ENCODE results near the gene AFP. TPM values are rescaled to one million over a fixed set of nuclear protein-coding genes. Genes with fewer than 3 reads are reported as not detected.

Gene AFP
- total RNA-seq, 1 donor = not detected

DNA sequence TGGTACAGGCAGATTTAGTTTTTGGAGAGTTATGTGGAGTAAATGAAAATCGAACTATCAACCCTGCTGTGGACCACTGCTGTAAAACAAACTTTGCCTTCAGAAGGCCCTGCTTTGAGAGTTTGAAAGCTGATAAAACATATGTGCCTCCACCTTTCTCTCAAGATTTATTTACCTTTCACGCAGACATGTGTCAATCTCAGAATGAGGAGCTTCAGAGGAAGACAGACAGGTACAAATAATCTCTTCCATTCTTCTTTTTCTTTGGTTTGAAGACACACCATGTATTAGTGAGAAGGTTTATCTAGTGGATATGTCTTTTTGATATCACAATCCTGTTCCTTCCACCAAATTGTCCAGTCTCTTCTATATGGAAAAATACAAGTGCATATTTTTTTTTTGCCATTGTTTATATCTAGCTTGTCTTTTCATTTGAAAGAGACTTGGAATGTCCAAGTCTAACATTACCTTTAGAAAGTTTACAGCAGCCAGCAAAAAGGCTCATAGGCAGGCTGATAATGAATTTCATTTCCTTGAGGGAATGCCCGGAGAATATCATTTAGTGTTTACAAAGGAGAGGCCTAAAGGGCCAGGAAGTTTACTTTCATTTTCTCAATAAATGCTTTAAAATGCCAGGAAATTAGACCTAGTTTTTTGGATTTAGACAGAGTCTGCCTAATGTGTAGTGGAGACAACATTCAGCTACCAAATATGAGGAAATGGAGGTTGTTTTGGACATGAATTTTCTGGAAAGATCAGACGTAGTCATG, 64.2 kb downstream of the AFP start:
- no peaks in the 10 kb centered on the region for H3K27me3 ChIP-seq (ENCODE audit: insufficient read depth, low read length)
- no peak overlapping the region for H3K4me3 ChIP-seq (ENCODE audit: low read length)
- H3K9me3 ChIP-seq (ENCODE audit: low read depth, low read length) = no peaks in the 10 kb centered on the region
- no peaks in the 10 kb centered on the region for H3K4me1 ChIP-seq (ENCODE audit: insufficient read depth, low read length)

DNA sequence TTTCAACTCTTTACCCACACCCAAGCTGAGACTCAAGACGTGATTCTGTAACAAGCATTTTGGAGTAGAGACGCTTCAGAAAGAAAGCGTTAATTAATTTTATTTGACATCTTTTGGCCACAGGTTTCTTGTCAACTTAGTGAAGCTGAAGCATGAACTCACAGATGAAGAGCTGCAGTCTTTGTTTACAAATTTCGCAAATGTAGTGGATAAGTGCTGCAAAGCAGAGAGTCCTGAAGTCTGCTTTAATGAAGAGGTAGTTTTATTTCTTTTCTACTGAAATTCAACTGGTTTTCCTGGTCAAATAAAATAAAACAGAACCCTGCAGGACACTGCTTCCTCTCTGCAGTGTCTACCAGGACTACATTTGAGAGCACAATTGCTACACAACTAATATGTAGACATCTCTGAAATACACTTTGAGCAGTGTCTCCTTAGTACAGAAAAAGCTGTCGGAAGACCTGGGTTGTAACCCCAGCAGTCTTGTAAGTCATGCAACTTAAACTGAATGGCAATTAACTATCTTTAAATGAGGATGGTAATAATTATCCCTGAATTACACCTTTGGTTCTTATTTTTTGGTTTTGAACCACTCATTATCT, 65.7 kb downstream of the AFP start:
- Histone ChIP-seq H3K4me3 (ENCODE audit: low read length) (no peak overlapping the region), H3K9me3 (ENCODE audit: low read depth, low read length) (no peaks in the 10 kb centered on the region), H3K27me3 (ENCODE audit: insufficient read depth, low read length) (no peaks in the 10 kb centered on the region), H3K4me1 (ENCODE audit: insufficient read depth, low read length) (no peaks in the 10 kb centered on the region)

DNA sequence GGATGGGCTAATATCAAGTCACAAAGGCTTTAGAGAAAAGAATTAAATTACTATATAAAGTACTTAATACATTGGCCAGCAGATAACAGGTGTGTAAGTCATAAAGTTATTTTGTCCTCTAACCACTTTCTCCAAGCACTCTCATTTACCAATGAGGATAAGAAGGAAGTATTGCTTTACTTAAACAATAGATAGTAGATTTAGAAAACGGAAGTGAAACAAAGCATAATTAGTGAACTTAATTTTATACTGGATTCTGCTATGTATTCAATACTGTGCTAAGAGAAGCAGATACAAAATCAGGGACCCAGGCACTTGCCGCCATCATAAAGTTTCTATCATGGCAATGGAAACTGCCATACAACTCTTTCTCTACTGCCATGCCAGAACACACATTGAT, 69.5 kb downstream of the AFP start:
- Histone ChIP-seq H3K9me3 (ENCODE audit: low read depth, low read length) (no peaks in the 10 kb centered on the region), H3K4me1 (ENCODE audit: insufficient read depth, low read length) (no peaks in the 10 kb centered on the region), H3K27me3 (ENCODE audit: insufficient read depth, low read length) (no peaks in the 10 kb centered on the region), H3K4me3 (ENCODE audit: low read length) (no peak overlapping the region)

Other genes with a start within 250 kb of the AFP start
- 34.4 TPM for gene ANKRD17, start 177.4 kb upstream of the AFP start, total RNA-seq
- gene ALB, start 31.9 kb upstream of the AFP start, total RNA-seq = 0.31 TPM
- not detected for gene AFM, start 45.5 kb downstream of the AFP start, total RNA-seq
- 0.10 TPM for gene RASSF6, start 184.2 kb downstream of the AFP start, total RNA-seq